Measurements from ENCODE around the gene PDE2A.

The PDE2A gene

DNA sequence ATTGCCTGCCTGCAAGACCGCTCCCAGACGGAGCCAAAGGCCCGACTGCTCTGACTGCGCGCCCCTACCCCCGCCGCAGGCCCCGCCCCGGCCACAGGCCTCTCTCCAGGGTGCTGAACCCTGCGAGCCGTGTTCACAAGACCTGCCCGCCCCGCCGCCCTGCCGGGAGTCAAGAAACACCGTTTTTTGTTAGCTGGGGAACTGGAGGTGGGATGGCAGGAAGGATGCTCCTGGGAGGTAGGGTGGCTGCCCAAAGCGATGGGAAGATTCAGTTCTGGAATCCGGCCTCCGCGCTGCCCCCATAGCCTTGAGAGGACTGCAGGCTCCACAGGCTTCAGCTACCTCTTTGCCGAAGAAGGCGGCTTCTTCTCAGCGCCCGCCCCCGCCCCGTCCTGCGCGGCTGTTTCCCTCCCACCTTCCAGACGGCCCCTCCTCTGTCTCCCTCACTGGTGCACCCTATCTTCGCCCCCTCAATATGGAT lies 2.7 kb upstream of the PDE2A start:
- DNase-seq (ENCODE audit: low read depth, low spot score) = no peak
- Histone ChIP-seq H3K36me3 (ENCODE audit: insufficient read depth, low read length) (no peaks in the 10 kb centered on the region), H3K4me3 (no peak overlapping the region), H3K9me3 (ENCODE audit: low read depth, low read length) (no peaks in the 10 kb centered on the region), H3K9ac (ENCODE audit: insufficient read length) (no peak overlapping the region), H3K27ac (no peak overlapping the region)
- TF ChIP-seq FOXP2 (optimal IDR thresholded peaks at IDR 0.05; ENCODE audit: control extremely low read depth, extremely low read length, insufficient read depth) (no peak), EZH2 (IDR thresholded peaks at IDR 0.05) (no peak), POLR2AphosphoS5 (IDR thresholded peaks at IDR 0.05; ENCODE audit: borderline replicate concordance, low read depth, low read length) (no peak)

- DNase-seq (ENCODE audit: low read depth, low spot score) = no peak
- H3K9me3 ChIP-seq (ENCODE audit: low read depth, low read length) = no peaks in the 10 kb centered on the region
- no peak for TF ChIP-seq EZH2 (IDR thresholded peaks at IDR 0.05)
- TF ChIP-seq POLR2AphosphoS5 (IDR thresholded peaks at IDR 0.05; ENCODE audit: borderline replicate concordance, low read depth, low read length) = no peak
- H3K9ac ChIP-seq (ENCODE audit: insufficient read length) = no peak overlapping the region
- H3K36me3 ChIP-seq (ENCODE audit: insufficient read depth, low read length) = no peaks in the 10 kb centered on the region
- H3K27ac ChIP-seq = no peak overlapping the region
- H3K4me3 ChIP-seq = no peak overlapping the region
These were observed 999 bp upstream of the PDE2A start for GRCh38 chr11:72675221-72675620.

DNA sequence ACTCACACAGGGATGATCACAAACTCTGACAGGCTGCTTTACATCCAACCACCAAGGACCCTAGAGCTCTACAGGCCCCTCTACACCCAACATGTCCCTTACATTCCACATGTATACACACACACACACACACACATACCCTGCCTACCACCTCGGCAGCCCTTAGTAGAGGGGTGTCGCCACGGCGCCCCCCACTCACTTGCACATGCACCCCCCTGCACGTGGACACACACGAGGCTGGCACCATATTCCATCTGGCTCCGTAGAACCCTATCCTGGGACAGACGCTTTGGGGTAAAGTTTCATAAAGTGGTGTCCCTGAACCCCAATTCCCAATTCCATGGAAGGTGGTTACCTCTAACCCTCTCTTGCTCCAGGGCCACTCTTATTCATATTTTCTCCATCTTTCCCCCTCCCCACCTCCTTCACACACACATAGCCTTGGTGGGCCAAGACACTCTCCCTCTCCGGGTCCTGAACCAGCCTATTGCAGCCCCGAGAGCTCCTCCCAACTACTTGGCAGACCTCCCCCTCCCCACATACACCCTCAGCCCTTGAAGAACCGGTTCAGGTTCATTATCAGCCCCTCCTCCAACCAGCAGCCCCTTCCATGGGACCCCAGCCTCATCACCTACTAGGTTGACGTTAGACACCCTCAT lies 809 bp downstream of the PDE2A start:
- DNase-seq (ENCODE audit: low read depth, low spot score) = no peak
- no peak overlapping the region for H3K27ac ChIP-seq
- H3K36me3 ChIP-seq (ENCODE audit: insufficient read depth, low read length) = no peaks in the 10 kb centered on the region
- TF ChIP-seq FOXP2 (optimal IDR thresholded peaks at IDR 0.05; ENCODE audit: control extremely low read depth, extremely low read length, insufficient read depth) (no peak), EZH2 (IDR thresholded peaks at IDR 0.05) (no peak), POLR2AphosphoS5 (IDR thresholded peaks at IDR 0.05; ENCODE audit: borderline replicate concordance, low read depth, low read length) (no peak)
- no peaks in the 10 kb centered on the region for H3K9me3 ChIP-seq (ENCODE audit: low read depth, low read length)
- H3K4me3 ChIP-seq = no peak overlapping the region
- H3K9ac ChIP-seq (ENCODE audit: insufficient read length) = no peak overlapping the region

DNA sequence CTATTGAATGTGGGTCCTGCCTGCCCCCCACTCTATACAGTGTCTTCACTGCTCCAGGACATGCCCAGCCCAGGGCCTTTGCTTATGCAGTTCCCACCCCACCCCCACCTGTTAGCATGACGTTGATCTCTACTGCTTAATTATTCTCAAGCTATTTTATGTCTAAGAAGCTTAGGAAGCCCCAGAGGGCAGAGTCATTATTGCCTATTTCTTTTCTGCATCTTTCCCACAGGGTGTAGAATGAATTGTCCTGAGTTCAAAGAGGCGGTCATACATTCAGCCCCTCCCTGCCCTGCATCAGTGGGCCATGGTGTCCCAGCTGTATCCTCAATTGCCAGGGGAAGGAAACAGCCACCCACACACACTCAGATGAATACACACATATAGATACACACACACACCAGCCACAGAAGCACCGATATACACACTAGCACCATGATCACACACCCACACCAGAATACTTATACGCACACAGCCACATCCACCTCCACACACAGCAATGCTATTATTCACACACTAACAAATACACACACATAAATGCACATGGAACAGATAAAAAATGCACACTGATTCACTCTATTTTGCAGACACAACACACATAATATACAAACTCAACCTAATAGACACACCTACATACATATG lies 1.5 kb downstream of the PDE2A start:
- no peak overlapping the region for H3K9ac ChIP-seq (ENCODE audit: insufficient read length)
- no peaks in the 10 kb centered on the region for H3K9me3 ChIP-seq (ENCODE audit: low read depth, low read length)
- DNase-seq (ENCODE audit: low read depth, low spot score) = no peak
- no peak for TF ChIP-seq POLR2AphosphoS5 (IDR thresholded peaks at IDR 0.05; ENCODE audit: borderline replicate concordance, low read depth, low read length)
- no peak for TF ChIP-seq EZH2 (IDR thresholded peaks at IDR 0.05)
- no peak for TF ChIP-seq FOXP2 (optimal IDR thresholded peaks at IDR 0.05; ENCODE audit: control extremely low read depth, extremely low read length, insufficient read depth)
- no peaks in the 10 kb centered on the region for H3K36me3 ChIP-seq (ENCODE audit: insufficient read depth, low read length)
- H3K27ac ChIP-seq = no peak overlapping the region
- no peak overlapping the region for H3K4me3 ChIP-seq

DNA sequence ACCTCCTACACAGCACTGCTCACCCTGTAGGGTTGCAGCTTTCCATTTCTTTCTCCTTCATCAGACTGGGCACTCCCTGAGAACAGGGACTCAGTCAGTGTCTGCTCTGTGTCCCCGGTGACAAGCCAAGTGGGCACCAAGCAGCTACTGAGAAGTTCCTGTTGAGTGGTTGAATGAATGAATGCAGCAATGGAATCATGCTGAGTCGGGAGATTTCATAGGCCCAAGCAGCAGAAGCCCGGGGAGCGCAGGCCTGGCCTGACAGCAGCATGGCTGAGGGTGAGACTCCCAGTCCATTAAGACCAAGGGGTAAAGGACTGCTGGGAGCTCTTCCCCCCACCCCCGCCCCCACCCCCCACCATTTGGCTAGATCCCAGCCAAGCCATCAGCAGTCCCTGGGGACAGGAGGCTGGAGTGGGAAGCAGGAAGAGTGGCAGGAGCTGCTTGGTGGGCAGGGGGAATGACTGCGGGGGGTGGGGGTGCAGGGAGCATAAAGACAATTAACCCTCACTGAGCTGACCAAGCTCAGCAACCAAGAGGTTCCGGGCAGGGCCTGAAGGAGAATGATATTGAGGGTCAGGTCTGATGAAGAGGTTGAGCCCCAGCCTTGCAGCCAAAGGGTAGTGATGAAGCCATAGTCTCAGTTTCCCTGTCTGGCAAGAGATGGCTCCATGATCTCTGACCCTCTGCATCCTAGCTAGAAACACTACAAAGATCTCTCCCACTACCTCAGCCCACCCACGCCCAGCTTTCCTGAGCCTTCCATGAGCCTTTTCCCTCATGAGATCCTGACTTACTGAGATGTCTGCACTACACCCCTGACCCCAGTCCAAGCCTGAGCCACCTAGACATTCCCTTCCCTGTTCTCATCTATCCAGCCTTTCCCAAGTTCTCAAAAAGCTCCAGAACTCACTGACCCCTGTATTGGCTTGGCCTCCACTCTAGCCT lies 2.8 kb downstream of the PDE2A start:
- DNase-seq (ENCODE audit: low read depth, low spot score) = no peak
- Histone ChIP-seq H3K4me3 (no peak overlapping the region), H3K9me3 (ENCODE audit: low read depth, low read length) (no peaks in the 10 kb centered on the region)

DNA sequence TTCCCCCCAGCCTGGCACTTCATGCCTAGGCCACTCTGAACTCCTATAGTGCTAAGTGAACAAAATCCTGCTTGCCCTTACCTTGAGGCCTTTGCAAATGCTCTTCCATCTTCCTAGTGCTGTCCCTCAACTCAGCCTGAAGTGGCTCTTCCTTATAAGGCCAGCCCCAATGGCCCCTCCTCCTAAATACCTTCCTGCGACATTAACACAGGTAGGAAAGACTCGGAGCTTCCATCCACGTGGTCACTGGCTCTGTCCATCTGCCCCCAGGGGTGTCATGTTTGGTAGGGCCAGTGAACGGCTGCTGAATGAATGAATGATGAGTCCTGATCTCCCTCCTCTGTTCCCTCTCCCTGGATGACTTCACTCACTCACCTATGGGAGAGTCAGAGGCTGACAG lies 4.2 kb downstream of the PDE2A start:
- Histone ChIP-seq H3K9ac (ENCODE audit: insufficient read length) (no peak overlapping the region), H3K4me3 (no peak overlapping the region), H3K9me3 (ENCODE audit: low read depth, low read length) (no peaks in the 10 kb centered on the region), H3K36me3 (ENCODE audit: insufficient read depth, low read length) (no peaks in the 10 kb centered on the region), H3K27ac (no peak overlapping the region)
- DNase-seq (ENCODE audit: low read depth, low spot score) = no peak
- TF ChIP-seq FOXP2 (optimal IDR thresholded peaks at IDR 0.05; ENCODE audit: control extremely low read depth, extremely low read length, insufficient read depth) (no peak), POLR2AphosphoS5 (IDR thresholded peaks at IDR 0.05; ENCODE audit: borderline replicate concordance, low read depth, low read length) (no peak), EZH2 (IDR thresholded peaks at IDR 0.05) (no peak)

More for the DNA sequence above, 2.8 kb downstream of the PDE2A start:
- H3K36me3 ChIP-seq (ENCODE audit: insufficient read depth, low read length) = no peaks in the 10 kb centered on the region
- no peak for TF ChIP-seq FOXP2 (optimal IDR thresholded peaks at IDR 0.05; ENCODE audit: control extremely low read depth, extremely low read length, insufficient read depth)
- no peak for TF ChIP-seq POLR2AphosphoS5 (IDR thresholded peaks at IDR 0.05; ENCODE audit: borderline replicate concordance, low read depth, low read length)
- no peak for TF ChIP-seq EZH2 (IDR thresholded peaks at IDR 0.05)
- H3K9ac ChIP-seq (ENCODE audit: insufficient read length) = no peak overlapping the region
- no peak overlapping the region for H3K27ac ChIP-seq

GRCh38 chr11:72669527-72669926 lies 4.7 kb downstream of the PDE2A start:
- no peaks in the 10 kb centered on the region for H3K9me3 ChIP-seq (ENCODE audit: low read depth, low read length)
- DNase-seq (ENCODE audit: low read depth, low spot score) = no peak

More at GRCh38 chr11:72669527-72669926, 4.7 kb downstream of the PDE2A start:
- no peaks in the 10 kb centered on the region for H3K36me3 ChIP-seq (ENCODE audit: insufficient read depth, low read length)
- H3K27ac ChIP-seq = no peak overlapping the region
- H3K9ac ChIP-seq (ENCODE audit: insufficient read length) = no peak overlapping the region
- H3K4me3 ChIP-seq = no peak overlapping the region
- no peak for TF ChIP-seq FOXP2 (optimal IDR thresholded peaks at IDR 0.05; ENCODE audit: control extremely low read depth, extremely low read length, insufficient read depth)
- no peak for TF ChIP-seq POLR2AphosphoS5 (IDR thresholded peaks at IDR 0.05; ENCODE audit: borderline replicate concordance, low read depth, low read length)
- no peak for TF ChIP-seq EZH2 (IDR thresholded peaks at IDR 0.05)
